Stimulated activated CD8-positive, alpha-beta memory T cell treated with anti-CD3 and anti-CD28 coated beads, Interleukin-4, amount 100 ng/mL, for 1 hour (primary cell): ENCODE results near the gene CAPN12.

Source experiments
- DNase-seq, 2 donors: peaks; one replicate each; pipeline ENCODE4 v3.0.0-alpha.2; 2020; ENCODE audit warnings: low read depth in 2 of 2, low spot score in 1 of 2

CAPN12 gene

DNA sequence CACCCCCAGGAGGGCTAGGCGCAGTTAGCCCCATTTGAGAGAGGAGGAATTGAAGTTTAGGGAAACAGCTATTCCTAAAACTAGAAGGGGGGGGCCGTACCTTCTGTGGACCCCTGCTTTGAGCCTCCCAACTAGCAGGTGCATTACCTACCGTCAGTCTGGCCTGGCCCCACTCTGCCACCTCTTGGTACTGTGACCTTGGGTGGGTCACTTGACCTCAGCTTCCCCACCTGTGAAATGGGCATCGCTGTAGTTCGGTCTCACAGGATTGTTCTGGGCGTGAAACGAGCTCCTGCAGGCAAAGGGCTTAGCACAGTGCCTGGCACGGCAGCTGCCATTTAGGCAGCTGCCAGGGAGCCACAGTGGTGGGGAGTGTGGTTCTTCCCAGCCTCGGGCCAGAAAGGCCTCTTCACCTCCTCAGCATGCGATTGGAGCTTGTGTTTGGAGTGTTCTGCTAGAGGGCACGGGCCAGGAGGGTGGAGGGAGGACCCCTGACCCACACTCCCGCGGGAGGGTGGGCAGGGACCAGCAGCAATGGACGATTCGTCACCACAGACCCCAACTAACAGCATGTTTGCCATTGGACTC, 32.0 kb downstream of the CAPN12 start:
- DNase-seq, result no peak

DNA sequence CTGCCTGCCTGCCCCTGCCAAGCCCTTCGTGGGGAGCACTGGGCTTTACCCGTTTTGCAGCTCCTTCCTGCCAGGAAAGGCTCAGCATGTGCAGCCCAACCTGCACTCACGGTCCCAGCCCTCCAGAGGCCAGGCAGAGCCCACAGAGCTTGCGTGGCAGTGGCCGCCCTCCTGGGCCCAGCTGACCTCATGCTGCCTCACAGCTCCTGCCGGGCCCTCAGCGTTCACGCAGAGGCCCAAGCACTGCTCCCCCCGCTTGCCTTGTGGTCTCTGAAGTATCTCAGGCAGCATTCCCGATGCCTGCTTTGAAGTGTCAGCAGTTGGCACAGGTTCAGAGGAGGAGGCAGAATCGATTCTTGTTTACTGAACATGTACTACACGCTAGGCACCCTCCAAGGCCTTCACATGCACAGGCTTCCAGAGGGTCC, 32.5 kb downstream of the CAPN12 start:
- no peak for DNase-seq

DNA sequence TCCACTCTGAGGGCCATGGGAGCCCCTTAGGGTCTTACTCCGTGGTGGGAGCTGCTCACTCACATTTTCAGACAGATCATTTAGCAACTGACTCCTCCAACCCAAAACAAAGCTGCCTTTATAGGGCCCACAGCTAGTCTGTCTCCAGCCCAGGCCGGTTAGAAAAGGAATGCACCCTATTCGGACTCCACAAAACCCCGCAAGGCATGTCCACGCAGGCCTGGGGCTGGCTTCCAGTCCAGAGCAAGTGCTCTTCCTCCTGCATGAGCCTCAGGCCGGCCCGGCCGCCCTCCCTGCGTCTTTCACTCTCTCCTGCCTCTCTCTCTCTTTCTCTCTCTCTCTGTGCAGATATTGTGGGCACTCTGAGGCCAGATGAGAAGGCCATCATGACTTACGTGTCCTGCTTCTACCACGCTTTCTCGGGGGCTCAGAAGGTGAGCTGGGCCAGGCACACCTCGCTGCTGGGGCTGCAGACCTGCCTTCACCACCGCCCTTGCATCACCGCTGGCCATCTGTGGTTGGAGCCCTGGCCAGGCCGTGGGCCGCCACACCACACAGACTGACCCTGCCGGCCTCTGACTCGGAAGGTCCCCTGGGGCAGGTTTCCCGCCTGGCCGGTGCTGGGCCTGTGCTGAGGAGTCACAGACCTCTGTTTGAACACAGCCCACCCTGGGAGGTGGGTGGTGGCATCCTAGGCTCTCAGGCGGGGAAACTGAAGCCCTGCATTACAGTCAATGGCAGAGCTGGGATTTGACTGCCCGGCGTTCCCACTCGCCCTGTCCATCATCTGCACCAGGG, 33.1 kb downstream of the CAPN12 start:
- DNase-seq, result no peak

DNA sequence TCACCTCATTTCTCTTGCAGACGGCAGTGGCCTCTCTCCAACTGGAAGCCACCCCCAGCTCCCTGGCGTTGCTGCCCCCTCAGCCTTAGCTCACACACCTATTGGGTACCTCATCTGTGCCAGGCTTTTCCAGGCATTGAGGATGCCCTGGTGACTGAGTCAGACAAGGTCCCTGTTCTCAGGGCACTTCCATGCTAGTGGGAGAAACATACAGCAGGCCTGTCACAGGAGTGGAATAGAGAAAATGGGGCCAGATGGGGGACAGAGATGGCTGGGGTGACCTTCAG, 33.9 kb downstream of the CAPN12 start:
- no peak for DNase-seq

DNA sequence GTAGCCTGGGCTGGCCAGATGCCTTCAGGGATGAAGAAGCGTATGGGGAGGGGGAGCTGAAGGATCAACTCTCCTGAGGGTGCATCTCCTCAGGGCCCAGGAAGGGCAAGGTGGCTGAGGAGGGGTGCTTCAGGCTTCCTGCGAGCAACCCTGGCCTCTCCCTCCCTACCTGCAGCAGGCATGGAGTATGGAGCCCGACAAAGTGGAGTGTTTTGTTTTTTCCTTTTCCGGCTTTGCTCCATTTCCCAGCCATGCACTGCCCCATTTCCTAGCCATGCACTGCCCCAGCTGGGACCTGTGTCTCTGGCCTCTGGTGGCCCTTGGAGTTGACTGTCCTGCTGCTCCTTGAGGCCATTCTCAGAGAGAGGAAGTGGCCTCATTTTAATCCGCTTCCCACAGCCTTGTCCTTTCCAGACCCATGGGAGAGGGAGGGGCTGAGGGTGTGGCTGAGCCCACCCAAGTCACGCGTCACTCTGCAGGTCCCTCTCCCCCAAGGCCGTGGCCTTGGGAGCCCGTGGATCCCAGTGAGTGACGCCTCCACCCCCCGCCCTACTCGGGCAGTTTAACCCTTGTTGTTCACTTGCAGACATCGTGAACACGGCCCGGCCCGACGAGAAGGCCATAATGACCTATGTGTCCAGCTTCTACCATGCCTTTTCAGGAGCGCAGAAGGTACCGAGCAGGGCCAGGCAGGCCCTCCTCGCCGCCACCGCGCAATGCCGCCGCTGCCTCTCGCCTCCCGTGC, 34.4 kb downstream of the CAPN12 start:
- no peak for DNase-seq

DNA sequence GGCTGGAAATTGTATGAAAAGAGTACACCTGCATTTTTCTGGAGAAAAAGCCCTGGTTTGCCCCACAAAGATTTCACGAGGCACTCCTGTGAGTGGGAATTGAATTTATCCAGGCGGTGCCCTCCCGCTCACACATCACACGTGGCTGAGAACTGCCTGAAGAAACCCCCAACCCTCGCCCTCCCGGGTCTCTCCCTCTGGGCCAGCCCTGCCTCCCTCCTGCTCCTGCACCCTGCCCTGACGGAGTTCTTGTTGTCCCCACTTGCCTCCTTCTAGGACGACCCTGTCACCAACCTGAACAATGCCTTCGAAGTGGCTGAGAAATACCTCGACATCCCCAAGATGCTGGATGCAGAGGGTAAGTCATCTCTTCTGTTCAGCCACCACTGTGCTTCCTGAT, 35.2 kb downstream of the CAPN12 start:
- DNase-seq, result no peak

DNA sequence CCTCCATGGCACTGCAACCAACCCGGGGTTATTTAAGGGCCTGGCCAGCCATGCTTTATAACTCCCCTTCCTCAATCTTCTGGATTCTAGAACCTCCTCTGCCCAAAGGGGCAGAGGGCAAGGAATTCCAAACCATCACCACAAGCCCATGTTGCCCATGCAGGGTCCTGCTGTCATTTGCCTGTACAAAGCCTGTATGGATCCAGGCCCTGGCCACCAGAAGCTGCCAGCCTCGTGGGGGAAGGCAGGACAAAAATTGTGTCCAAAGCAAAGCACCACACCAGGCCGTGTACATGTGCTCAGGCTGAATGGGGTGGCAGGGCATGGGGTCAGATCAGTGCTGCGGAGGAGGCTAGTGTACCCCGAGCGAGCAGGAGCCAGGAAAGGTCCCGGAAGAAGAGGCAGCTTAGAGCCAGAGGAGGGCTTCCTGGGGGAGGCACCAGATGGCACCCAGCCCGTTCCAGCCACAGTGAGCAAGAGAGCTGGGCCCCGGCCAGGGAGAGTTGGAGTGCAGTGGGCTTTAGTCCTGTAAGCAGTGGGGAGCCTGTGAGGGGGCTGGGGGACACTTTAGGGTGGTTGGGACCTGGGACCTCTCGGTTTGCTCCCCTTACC, 35.8 kb downstream of the CAPN12 start:
- DNase-seq, result no peak

DNA sequence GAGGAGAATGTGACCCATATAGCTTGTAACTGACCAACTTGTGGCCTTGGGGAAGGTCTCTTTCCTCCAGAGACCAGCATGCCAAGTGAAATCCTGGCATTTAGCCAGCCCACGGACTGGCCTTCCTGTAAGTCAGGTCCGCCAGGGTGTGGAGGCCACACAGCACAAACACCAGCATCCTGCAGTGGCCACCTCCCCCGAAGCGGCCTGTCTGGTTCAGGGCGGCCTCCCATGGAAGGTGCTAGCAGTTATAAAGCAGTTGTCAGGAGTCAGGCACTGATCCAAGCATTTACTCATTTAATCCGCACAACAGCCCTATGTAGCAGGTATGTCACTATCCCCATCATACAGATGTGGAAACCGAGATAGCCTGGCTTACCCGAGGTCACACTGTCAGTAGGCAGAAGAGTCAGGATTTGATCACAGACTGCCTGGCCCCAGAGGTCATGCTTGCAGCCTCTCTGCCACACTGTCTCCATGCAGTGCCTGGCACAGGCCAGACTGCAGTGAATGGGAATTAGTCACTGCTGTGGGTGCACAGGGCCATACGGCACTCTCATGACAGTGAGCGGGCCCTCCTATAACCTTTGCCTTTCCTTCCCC, 36.7 kb downstream of the CAPN12 start:
- no peak for DNase-seq

DNA sequence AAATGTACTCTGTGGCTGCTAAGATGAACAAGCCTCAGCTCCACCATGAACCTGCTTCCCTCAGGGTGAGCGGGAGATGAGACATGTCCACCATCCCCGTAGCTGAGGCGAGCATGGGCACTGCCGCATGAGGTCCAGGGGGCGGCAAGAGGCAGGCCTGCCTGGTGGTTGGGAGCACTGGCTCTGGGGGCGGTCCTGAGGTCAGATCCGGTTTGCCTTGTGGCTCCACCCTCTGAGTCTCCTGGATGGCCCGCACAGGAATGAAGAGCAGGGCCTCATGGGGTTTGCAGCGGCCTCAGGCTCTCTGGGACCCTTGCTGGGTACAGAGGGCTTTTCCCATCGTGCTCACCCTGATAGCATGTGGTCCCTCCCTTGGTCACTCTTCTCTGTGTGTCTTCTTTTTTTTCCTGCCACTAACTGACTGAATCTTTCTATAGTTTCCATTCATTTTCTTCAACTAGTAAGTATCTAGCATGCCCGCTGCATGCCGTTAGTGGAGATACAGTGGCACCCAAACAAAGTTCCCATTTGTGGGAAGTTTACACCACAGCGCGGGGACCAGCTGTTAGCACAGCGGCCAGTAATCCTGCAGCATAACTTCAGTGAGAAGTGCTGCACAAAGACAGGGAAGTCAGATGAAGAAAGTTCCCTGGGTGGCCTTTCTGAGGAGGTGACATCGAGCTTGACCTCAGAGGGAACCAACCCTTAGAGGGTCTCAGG, 37.3 kb downstream of the CAPN12 start:
- no peak for DNase-seq

DNA sequence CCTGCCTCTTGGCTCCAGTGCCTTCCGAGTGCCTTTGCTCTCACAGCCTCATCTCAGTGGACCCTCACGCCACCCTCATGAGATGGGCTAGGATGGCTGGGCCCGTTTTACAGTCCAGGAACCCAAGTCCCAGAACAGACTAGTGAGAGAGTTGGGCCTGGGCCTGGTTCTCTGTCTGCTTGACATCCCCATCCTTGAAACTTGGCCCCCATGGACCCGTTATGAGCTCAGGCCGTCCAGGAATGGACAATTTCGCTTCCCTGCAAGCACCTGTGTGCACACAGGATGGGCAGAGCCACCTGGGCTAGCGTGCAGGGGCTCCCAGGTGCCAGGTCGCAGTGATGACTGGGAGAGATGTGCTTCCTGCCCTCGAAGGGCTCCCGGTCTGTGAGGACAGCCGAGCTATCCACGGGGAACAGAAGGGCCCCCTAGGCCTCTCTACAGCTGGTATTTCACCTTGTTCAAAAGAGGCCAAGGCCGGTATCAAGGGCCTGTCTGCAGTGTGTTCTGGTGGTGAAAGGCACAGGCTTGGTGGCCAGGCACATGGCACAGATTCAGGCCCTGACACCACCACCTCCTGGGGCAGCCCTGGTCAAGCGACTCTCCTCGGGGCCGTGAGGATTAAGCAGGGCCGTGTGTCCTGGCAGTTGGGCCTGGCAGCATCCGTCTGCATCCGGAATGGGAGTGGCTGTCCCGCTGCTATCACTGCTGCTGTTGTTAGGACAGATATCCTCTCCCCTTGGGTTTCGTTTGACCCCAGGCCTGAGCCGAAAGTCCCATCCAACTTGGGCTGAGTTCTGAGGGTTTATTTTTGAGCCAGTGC, 38.9 kb downstream of the CAPN12 start:
- no peak for DNase-seq

DNA sequence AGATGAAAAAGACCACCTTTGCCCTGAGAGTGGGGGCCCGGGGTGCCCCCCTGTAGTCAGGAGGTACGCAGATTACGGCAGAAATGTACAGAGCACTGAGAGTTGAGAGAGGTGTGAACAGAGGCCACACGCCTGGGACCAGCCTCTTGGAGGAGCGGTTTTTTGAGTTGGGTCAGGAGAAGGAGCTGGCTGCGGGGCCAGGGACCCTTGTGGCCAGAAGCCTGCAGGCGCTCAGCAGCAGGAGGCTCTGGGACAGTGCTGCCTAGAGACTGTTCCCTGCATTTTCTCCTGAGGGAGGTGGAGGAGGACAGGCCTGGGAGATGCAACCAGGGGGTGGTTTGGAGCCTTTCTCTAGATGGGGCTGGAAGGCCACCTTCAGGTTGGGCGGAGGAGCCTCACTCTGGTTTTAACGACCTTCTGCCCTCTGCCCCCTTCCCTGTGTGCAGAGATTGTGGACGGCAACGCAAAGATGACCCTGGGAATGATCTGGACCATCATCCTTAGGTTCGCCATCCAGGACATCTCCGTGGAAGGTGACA, 39.7 kb downstream of the CAPN12 start:
- no peak for DNase-seq

DNA sequence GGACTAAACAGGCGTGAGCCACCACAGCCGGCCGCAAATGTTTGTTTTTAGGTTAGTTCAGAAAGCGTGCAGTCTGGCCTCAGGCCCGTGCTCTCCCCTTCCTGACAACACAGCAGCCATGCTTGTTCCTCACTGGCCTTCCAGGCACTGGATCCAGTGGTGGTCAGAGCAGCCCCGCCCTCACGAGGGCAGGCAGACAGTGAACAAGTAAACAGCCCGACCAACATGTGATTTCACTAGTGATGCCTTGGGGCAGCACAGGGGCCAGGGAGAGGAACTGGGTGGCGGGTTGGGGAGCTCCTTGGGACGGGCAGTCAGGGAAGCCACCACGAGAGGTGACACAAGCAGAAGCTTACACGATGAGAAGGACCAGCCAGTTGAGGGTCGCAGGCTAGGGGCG, 40.8 kb downstream of the CAPN12 start:
- no peak for DNase-seq

DNA sequence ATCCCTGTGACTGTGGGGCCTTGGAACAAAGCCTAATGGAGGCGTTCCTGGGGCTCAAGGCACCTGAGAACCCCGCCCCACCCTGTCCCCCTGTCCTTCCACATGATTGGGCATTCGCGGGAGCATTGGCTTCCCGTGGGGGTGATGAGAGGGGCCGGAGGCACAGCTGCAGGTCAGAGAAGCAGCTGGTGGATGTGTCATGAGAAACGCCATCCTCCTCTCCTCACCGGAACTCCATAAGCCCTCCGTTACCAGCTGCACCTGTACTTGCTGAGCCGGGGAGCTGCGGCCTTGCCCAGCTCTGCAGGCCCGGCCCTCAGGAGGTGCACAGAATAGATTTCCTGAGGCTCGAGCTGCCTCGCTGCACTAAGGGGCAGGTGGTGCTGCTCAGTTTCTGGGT, 42.0 kb downstream of the CAPN12 start:
- no peak for DNase-seq

DNA sequence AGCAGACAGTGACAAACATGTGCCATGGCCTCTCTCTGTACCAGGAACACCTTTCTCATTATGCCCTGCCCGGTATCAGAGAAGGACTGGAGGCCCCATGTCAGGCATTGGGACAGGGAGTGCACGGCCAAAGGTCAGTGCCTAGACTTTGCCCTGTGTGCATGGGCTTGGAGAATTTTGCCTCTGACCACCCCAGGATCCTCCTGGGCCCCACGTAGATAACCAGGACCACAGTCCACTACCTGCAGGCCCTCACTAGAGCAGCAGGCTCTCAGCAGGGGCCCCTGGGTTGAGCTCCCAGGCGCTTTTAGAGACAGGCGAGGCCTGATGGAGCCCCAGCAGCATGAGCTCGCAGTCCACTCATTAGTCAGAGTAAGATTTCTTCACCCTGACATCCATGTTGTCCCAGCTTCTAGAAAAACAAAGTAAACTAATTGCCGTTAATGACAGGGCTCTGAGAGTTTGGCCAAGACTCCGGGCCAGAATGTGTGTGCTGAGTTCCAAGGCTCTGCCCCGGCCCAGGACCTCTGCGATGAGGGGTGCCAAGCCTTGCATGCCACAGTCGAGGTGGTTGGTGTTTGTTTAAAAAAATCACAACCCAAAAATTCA, 42.7 kb downstream of the CAPN12 start:
- DNase-seq, result no peak

DNA sequence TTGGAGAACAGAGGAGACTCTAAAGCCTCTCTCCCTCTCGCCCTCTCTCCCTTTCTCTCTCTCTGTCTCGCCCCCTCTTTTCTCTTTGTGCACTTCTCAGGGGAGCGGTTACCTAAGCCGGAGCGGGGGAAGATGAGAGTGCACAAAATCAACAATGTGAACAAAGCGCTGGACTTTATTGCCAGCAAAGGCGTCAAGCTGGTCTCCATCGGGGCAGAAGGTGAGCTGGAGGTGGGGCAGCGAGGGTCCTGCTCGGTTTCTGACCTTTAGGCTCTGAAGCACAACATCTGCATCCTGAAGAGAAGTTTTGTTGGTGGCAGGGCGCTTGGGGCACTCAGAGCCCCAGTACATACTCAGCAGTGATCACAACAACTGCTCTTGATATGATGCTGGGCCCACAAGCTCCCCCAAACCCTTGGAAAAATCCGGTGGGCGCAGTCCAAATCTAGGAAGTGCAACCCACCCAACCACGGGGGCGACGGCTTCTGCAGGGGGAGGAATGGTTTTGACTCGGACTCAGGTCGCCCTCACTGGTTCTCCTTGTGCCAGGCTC, 43.3 kb downstream of the CAPN12 start:
- no peak for DNase-seq

DNA sequence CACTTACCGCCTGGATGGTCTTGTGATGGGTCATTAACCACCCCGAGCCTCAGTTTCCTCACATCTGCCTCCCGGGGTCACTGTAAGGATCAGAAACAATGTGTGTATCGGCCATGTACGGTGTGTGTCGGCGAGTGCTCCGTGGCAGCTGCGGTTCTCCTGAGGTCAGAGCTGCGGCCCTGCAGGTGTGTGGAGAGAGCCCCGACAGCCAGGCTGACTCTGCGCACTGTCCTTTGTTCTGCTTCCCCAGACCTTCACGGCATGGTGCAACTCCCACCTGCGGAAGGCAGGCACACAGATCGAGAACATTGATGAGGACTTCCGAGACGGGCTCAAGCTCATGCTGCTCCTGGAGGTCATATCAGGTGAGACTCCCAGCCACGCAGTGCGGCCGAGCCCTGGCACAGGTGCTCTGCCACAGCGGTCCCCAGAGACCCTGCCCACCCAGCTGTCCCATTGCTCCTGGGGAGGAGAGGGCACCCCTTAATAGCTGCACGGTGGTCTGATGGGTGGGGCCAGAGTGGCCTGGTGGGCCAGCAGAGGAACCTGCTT, 43.8 kb downstream of the CAPN12 start:
- no peak for DNase-seq

DNA sequence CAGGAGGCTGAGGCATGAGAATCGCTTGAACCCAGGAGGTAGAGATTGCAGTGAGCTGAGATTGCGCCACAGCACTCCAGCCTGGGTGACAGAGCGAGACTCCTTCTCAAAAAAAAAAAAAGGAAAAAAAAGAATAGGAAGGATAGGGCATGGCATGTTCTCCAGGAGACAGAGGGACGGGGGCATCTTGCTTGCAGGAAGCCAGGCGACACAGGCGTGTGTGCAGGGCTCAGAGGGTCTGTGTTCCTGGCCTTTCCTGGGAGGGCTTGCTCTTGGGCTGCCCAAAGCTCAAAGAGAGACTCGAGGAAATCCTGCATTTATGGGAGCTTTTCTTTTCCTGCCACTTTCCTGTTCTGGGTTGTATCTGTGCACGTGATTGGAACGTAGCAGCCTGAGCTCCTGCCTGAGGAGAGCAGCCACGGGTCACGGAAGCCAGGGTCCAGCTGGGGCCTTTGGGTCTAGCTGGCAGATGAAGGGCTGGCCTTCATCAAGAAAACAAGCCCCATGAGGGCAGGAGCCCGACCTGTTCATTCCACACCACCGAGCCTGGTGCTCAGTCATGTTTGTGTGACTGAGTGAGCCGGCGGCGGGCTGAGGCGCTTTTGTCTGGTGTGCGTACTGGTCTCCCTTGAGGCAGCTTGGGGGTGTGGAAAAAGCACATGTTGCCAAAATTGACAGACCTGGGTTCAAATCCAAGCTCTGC, 44.5 kb downstream of the CAPN12 start:
- no peak for DNase-seq

DNA sequence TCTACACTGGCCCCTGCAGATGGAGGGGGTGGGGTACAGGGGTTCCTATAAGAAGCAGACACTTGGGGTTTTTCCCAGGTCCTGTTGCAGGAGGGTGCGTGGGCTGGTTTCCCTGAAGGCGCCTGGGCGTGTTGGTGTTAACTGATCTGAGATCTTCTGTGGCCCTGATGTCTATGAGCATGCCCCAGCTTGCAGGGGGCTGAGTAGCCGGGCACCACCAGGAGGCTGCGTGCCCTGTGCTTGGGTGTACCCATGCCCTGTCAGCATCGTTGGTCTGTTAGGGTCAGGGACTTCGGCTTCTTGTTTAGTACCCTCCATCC, 45.3 kb downstream of the CAPN12 start:
- no peak for DNase-seq
